C4-2B (cell line): ENCODE data around the gene GMPS.
A peak's percentile ranks its signal among the peaks of the same experiment; 100 is the strongest.

Experiments used
- H3K27ac ChIP-seq: fragments of 450-650 bp; 2 replicates; pipeline ENCODE4 v1.5.1; 2017
- ZFX ChIP-seq: fragments of 450-650 bp; IDR thresholded peaks from 2 replicates; pipeline ENCODE4 v1.6.1; 2017
- TF ChIP-seq, protein P1 (sequence below): fragments of 450-650 bp; conservative IDR thresholded peaks from 2 replicates; pipeline ENCODE4 v1.5.1; 2017; ENCODE audit warnings: mild to moderate bottlenecking

Gene GMPS

DNA sequence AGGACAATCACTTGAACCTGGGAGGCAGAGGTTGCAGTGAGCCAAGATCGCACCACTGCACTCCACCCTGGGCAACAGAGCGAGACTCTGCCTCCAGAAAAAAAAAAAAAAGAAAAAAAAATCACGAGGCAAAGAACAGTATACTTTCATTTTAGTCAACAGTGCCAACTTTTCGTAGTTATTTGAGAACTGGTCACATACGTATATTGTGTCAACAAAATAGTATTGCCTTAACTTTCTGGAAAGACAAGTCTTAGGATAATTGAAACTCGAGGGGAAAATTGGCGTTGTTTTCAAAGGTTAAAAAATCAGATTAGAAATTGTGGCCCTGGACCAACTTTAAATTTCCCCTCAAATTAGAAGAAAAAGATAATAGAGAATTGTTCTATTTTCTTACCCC, 13.8 kb downstream of the GMPS start:
- TF ChIP-seq ZFX: no peak
- TF ChIP-seq, protein P1, sequence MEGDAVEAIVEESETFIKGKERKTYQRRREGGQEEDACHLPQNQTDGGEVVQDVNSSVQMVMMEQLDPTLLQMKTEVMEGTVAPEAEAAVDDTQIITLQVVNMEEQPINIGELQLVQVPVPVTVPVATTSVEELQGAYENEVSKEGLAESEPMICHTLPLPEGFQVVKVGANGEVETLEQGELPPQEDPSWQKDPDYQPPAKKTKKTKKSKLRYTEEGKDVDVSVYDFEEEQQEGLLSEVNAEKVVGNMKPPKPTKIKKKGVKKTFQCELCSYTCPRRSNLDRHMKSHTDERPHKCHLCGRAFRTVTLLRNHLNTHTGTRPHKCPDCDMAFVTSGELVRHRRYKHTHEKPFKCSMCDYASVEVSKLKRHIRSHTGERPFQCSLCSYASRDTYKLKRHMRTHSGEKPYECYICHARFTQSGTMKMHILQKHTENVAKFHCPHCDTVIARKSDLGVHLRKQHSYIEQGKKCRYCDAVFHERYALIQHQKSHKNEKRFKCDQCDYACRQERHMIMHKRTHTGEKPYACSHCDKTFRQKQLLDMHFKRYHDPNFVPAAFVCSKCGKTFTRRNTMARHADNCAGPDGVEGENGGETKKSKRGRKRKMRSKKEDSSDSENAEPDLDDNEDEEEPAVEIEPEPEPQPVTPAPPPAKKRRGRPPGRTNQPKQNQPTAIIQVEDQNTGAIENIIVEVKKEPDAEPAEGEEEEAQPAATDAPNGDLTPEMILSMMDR: no peak
- peak overlapping the region; percentile 73 for H3K27ac ChIP-seq

DNA sequence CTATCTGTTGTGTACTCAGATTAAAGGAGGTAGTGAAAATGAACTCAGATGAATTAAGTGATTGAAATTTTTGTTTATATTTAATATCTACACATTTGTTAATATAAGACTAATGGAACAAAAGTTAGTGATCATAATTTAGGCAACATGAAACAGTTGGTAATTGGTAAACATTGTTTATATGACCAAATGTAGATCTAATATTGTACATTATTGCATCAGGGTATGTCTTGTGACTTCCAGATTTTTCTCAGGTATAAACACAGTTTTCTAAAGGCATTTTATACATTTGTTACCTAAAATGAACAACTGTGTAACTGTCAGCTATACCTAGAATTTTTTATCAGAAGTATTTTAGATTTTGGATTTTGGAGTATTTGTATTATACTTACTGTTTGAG, 14.8 kb downstream of the GMPS start:
- peak overlapping the region; percentile 37; the same call in 1 of the 2 replicates for H3K27ac ChIP-seq
- TF ChIP-seq ZFX: no peak
- TF ChIP-seq, protein P1: no peak

DNA sequence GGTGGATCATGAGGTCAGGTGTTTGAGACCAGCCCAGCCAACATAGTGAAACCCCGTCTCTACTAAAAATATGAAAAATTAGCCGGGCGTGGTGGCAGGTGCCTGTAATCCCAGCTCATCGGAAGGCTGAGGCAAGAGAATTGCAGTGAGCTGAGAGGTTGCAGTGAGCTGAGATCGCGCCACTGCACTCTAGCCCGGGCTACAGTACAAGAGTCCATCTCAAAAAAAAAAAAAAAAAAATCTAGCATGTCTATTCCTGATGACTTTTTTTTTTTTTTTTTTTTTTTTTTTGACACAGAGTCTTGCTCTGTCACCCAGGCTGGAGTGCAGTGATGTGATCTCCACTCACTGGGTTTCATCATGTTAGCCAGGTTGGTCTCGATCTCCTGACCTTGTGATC, 15.9 kb downstream of the GMPS start:
- H3K27ac ChIP-seq: peak overlapping the region; percentile 37; the same call in 1 of the 2 replicates

DNA sequence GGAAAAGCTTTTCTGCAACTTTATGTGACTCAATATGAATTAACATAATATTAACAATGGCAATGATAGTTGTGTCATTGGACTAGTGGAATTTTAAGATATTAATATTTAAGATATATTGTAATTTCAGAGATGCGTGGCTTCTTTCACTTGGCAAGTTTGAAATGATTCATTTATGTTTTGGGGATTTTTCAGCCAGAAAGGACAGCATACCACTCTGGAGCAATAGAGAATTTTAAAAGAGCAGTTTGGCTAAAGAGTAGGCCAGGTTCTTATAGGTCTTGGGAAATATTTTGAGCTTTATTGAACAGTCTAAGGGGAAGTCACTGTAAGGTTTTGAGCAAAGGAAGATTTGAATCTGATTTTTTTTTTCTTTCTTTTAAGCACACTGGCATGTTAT, 16.5 kb downstream of the GMPS start:
- H3K27ac ChIP-seq: no peak overlapping the region
- TF ChIP-seq ZFX: no peak
- TF ChIP-seq, protein P1: no peak

DNA sequence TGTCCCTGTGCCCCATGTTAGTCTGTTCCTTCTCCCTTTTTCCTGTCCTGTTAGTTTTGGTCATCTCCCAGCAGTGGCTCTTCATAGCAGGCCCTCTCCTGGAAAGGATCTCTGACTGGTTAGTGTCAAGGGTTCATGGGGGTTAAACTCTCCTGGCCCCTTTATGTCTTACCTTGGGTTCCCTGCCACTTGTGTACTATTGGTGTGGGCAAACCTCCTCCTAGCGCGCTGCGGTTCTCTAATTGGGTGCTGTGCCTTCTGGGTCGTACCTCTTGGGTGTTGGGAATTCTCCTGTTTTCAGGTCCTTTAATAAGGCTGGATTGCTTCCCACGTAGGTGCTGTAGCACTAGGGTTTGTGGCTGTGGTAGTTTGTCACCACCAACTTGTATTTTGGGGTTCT, 18.8 kb downstream of the GMPS start:
- TF ChIP-seq, protein P1: no peak
- no peak for TF ChIP-seq ZFX

DNA sequence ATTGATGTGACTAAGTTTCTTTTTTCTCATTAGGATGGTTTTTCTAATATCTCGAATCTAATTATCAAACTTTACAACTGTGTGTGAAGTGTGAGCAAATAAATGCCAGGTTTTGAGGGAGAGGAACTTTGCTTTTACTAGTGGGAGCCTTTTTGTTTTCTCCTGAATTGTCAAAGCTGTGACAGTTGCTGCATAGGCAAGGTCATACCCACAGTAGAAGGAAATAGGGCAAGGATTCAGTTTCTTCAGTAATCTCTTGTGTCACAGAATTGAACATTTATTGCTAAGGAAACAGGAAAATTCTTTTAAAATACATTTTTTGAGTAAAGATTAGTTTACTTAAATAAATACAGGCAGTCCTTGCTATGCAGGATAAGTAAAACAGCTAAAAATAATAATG, 19.5 kb downstream of the GMPS start:
- H3K27ac ChIP-seq: no peak overlapping the region

More for the DNA sequence above, 18.8 kb downstream of the GMPS start:
- no peak overlapping the region for H3K27ac ChIP-seq

DNA sequence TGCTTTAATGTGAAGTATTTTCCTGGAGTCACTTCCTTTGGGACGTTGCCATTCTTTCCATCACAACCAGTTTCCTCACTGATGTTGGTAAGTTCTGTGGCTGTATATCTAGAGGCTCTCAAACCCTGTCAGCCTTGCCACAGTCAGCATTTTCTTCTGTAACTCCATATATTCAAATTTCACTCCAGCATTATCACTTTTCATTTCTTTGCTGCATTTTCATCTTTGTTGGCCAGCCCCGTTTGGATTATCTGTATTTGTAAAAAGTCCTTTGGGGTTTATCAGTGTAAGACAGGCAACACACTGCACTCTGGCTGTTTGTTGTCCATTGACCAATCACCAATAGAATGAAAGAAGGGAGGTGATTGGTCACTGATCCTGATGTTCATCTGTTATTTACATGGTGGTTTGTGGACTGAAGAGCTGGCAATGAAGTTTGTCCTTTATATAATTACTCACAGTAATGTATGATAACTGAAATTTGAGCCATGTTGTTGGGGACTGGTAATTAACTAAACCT, 20.3 kb downstream of the GMPS start:
- TF ChIP-seq ZFX: no peak
- TF ChIP-seq, protein P1: no peak
- no peak overlapping the region for H3K27ac ChIP-seq

More for the DNA sequence above, 19.5 kb downstream of the GMPS start:
- TF ChIP-seq, protein P1: no peak
- no peak for TF ChIP-seq ZFX

DNA sequence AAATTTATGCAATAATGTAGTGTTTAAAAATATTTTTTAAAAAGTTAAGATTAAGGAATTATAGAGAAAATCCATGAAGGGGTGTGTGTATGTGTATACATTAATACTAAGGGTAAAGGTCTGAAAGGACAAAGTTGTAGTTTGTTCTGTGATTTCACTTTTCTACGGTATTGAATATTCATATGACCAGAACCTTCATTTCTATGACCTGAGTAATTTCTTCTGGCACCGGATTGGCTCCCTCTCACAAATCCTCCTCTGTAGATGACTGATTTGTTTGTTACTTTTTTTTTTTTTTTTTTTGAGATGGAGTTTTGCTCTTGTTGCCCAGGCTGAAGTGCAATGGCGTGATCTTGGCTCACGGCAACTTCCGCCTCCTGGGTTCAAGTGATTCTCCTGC, 20.9 kb downstream of the GMPS start:
- TF ChIP-seq ZFX: no peak
- TF ChIP-seq, protein P1: no peak
- H3K27ac ChIP-seq: no peak overlapping the region
